GM12878 (cell line): Measurements from ENCODE around the gene MGMT. TPM values are rescaled to one million over a fixed set of nuclear protein-coding genes. Genes with fewer than 3 reads are reported as not detected.

ENCODE experiments used
- ATAC-seq: fragments of 200-7000 bp; cut with Tn5 transposase; 3 replicates; pipeline ENCODE4 v1.9.1; 2020; ENCODE audit warnings: mild to moderate bottlenecking, moderate library complexity
- BruUV-seq: library from RNA; stranded (reverse); fragments of 400-500 nt; replicated peaks from 2 replicates; lab custom pipeline; 2021; lab: Mats Ljungman, UMichigan
- CTCF ChIA-PET: fragments of 300-600 bp; sonication (Branson Sonifier 250); formaldehyde crosslinking; extraction: SDS; loops from one replicate; lab custom pipeline; 2021; ENCODE audit warnings: inconsistent platforms; lab: Yijun Ruan, JAX
- POLR2A ChIA-PET: fragments of 350-600 bp; formaldehyde crosslinking; extraction: SDS; loops from one replicate; lab custom pipeline; 2021; ENCODE audit warnings: inconsistent platforms; lab: Charles Lee
- RAD21 ChIA-PET: fragments of 300-600 bp; sonication (Branson Sonifier 250); formaldehyde crosslinking; loops from one replicate; lab custom pipeline; 2023; ENCODE audit warnings: antibody characterized with exemption; ENCODE audit not compliant: unreplicated experiment; lab: Charles Lee
- SMC1A ChIA-PET: fragments of 300-600 bp; sonication (Branson Sonifier 250); formaldehyde crosslinking; loops from one replicate; lab custom pipeline; 2023; ENCODE audit not compliant: unreplicated experiment, uncharacterized antibody; lab: Charles Lee
- DNase-seq: peaks from one replicate; pipeline ENCODE4 v3.0.0-alpha.2; 2011; ENCODE audit warnings: low read depth, low spot score
- FAIRE-seq: peaks from 3 replicates; lab custom pipeline; 2011; peaks lifted over from hg19 to GRCh38; lab: Jason Lieb, UNC
- H2AFZ ChIP-seq: 2 replicates; pipeline ENCODE4 v1.6.0; 2011; ENCODE audit warnings: low read depth, low read length, control low read depth; ENCODE audit not compliant: control insufficient read depth
- H3K27ac ChIP-seq: 2 replicates; pipeline ENCODE4 v1.5.1; 2011; ENCODE audit warnings: control low read depth; ENCODE audit not compliant: control insufficient read depth, insufficient read depth
- H3K27me3 ChIP-seq, 2 experiments: replicated peaks in 1 of 2; 2 replicates each; pipeline versions ENCODE4 v1.6.0 to v1.6.1; 2011; ENCODE audit warnings: low read length in 1 of 2; ENCODE audit not compliant: control insufficient read depth in 2 of 2, insufficient read depth in 2 of 2
- H3K36me3 ChIP-seq, 2 experiments: 2 replicates each; pipeline ENCODE4 v1.5.1; 2011; ENCODE audit warnings: low read length in 1 of 2; ENCODE audit not compliant: control insufficient read depth in 2 of 2, insufficient read depth in 2 of 2
- H3K4me1 ChIP-seq: 2 replicates; pipeline ENCODE4 v1.6.1; 2011; ENCODE audit warnings: mild to moderate bottlenecking, low read length, moderate library complexity, mixed read lengths; ENCODE audit not compliant: control insufficient read depth, insufficient read depth
- H3K4me2 ChIP-seq: 2 replicates; pipeline ENCODE4 v1.6.0; 2011; ENCODE audit warnings: control low read depth; ENCODE audit not compliant: control insufficient read depth, insufficient read depth
- H3K4me3 ChIP-seq: fragments of 200-600 bp; sonication (generic); 2 replicates; pipeline ENCODE4 v1.5.1; 2016
- H3K79me2 ChIP-seq: 2 replicates; pipeline ENCODE4 v1.6.0; 2011; ENCODE audit warnings: low read length; ENCODE audit not compliant: control insufficient read depth, insufficient read depth
- H3K9ac ChIP-seq: 2 replicates; pipeline ENCODE4 v1.8.0; 2011; ENCODE audit warnings: low read length, control low read depth, mixed read lengths; ENCODE audit not compliant: control insufficient read depth, insufficient read depth
- H3K9me3 ChIP-seq: replicated peaks from 3 replicates; pipeline ENCODE4 v1.5.1; 2011; ENCODE audit warnings: mild to moderate bottlenecking, low read length; ENCODE audit not compliant: control insufficient read depth, insufficient read depth
- H4K20me1 ChIP-seq: 2 replicates; pipeline ENCODE4 v1.6.0; 2011; ENCODE audit not compliant: control insufficient read depth, insufficient read depth
- ATF2 ChIP-seq: IDR thresholded peaks from 2 replicates; pipeline ENCODE4 v1.6.1; 2012; ENCODE audit warnings: low read length, inconsistent platforms
- CBX5 ChIP-seq: sonication (generic); IDR thresholded peaks from 2 replicates; pipeline ENCODE4 v1.6.1; 2016; ENCODE audit warnings: low read depth, moderate library complexity, mild to moderate bottlenecking, inconsistent platforms
- EP300 ChIP-seq, 2 experiments: fragments of 150-350 bp in 1 of 2; IDR thresholded peaks; 2 replicates each; pipeline ENCODE4 v1.6.1; 2011 to 2012; ENCODE audit warnings: low read depth in 2 of 2, low read length in 2 of 2, borderline replicate concordance in 1 of 2, improper control_type of control experiment in 1 of 2, inconsistent platforms in 1 of 2; ENCODE audit not compliant: control insufficient read depth in 1 of 2
- KLF5 ChIP-seq: fragments of 450-650 bp; IDR thresholded peaks from 2 replicates; pipeline ENCODE4 v1.6.1; 2014; ENCODE audit warnings: mild to moderate bottlenecking; ENCODE audit not compliant: partially characterized antibody
- MTA3 ChIP-seq: IDR thresholded peaks from 2 replicates; pipeline ENCODE4 v1.6.1; 2012; ENCODE audit warnings: low read length, inconsistent platforms, borderline replicate concordance
- RAD51 ChIP-seq: fragments of 450-650 bp; IDR thresholded peaks from 2 replicates; pipeline ENCODE4 v1.6.1; 2016; ENCODE audit warnings: moderate library complexity, mild to moderate bottlenecking, inconsistent platforms
- RB1 ChIP-seq: fragments of 450-650 bp; formaldehyde crosslinking; IDR thresholded peaks from 2 replicates; pipeline ENCODE4 v1.6.1; 2017; ENCODE audit warnings: mild to moderate bottlenecking, borderline replicate concordance
- RUNX3 ChIP-seq: IDR thresholded peaks from 2 replicates; pipeline ENCODE4 v1.6.1; 2012; ENCODE audit warnings: low read length, inconsistent platforms
- SMARCA5 ChIP-seq: fragments of 450-650 bp; IDR thresholded peaks from 2 replicates; pipeline ENCODE4 v1.6.1; 2017; ENCODE audit warnings: mild to moderate bottlenecking
- STAT1 ChIP-seq: fragments of 450-650 bp; conservative IDR thresholded peaks from 2 replicates; pipeline ENCODE4 v1.6.1; 2014; ENCODE audit warnings: antibody characterized with exemption, mild to moderate bottlenecking
- ZNF274 ChIP-seq: IDR thresholded peaks from one replicate; pipeline ENCODE4 v1.8.0; 2011; ENCODE audit not compliant: insufficient read length, insufficient read depth
- ZZZ3 ChIP-seq: IDR thresholded peaks from 2 replicates; pipeline ENCODE4 v1.6.1; 2011; ENCODE audit warnings: low read depth; ENCODE audit not compliant: control insufficient read depth, insufficient read length
- WGBS: methylation state at CpG from one replicate; pipeline ENCODE4 v1.1.6; 2016; ENCODE audit warnings: low lambda C conversion rate; ENCODE audit not compliant: insufficient replicate concordance, insufficient coverage; ENCODE audit errors: missing lambda C conversion rate; 5-methylcytosine and 5-hydroxymethylcytosine counted together
- in situ Hi-C: fragments of 300-500 bp; cut with MboI; formaldehyde crosslinking; loops from 9 replicates; pipeline ENCODE4 v1.14.3; 2018; ENCODE audit warnings: mixed read lengths
- intact Hi-C: fragments of 100-400 bp; cut with micrococcal nuclease; formaldehyde crosslinking; loops from one replicate; pipeline ENCODE4 v1.14.2; 2022; ENCODE audit not compliant: unreplicated experiment
- polyA plus RNA-seq, 11 experiments: library from polyadenylated mRNA; depleted of rRNA in 4 of 11; unstranded in 6 of 11; stranded (reverse) in 5 of 11; fragments of >200 nt; fragmentation: Nextera tagmentation in 4 of 11; fragmentation: Illumina TruSeq in 1 of 11; extraction: Ambion mirVana in 4 of 11; extraction: Trizol in 1 of 11; gene quantifications; 1 replicate in 1 of 11; 2 replicates in 10 of 11; pipeline versions ENCODE4 v1.2.1 to v1.2.3, GENCODE V29; 2011 to 2016; ENCODE audit warnings: inconsistent platforms in 2 of 11, missing spikeins in 2 of 11, low read depth in 1 of 11
- total RNA-seq, 4 experiments: library from RNA; depleted of rRNA in 3 of 4; stranded (reverse); fragments of >200 nt in 3 of 4; fragmentation: Illumina TruSeq in 1 of 4; extraction: Trizol in 1 of 4; gene quantifications; 2 replicates each; pipeline versions ENCODE4 v1.2.1 to v1.2.3, GENCODE V29; 2013 to 2021
- TF ChIP-seq, protein P1 (sequence below): IDR thresholded peaks from 2 replicates; pipeline ENCODE4 v1.6.1; 2011; ENCODE audit warnings: borderline replicate concordance, low read depth, mild to moderate bottlenecking, moderate library complexity, mixed read lengths, low read length; ENCODE audit not compliant: insufficient read depth; ENCODE audit errors: extremely low read length

MGMT gene
- total and polyA plus RNA-seq, 10 of the 15 experiments (the other 5 are each of a cell fraction or from before 2014, with no cell fraction given), result 0.16 to 24.2 (median 13.3) TPM

DNA sequence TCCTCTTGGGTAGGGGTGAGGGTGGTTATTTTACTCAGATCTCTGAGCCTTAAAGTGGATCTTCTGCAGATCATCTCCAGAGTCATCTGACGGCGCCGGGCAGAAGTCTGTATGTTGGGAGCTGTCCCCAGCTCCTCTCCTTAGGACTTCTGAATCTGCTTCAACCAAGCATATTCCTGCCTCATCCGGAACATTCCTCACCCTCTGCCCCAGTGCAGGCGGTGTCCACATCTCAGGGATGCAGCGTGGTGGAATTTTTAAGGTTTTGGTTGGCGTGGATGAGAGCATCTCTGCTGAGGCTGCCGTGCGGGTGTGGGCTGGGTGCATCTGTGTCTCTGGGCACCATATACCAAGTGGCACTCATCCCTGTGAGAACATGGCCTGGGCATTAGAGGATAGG lies 148.3 kb downstream of the MGMT start:
- ChIA-PET CTCF (no interaction called here), POLR2A (no interaction called here)
- Histone ChIP-seq H4K20me1 (no peaks in the 10 kb centered on the region), H2AFZ (no peak overlapping the region), H3K79me2 (no peaks in the 10 kb centered on the region), H3K9me3 (no peaks in the 10 kb centered on the region), H3K9ac (no peak overlapping the region), H3K36me3 (no peaks in the 10 kb centered on the region), H3K4me2 (no peak overlapping the region)
- intact Hi-C loops, result no loop called here
- TF ChIP-seq RUNX3 (no peak), MTA3 (no peak), CBX5 (no peak), ZZZ3 (no peak), RB1 (no peak), RAD51 (no peak), SMARCA5 (no peak), ZNF274 (no peak), ATF2 (no peak), EP300 (IDR thresholded peaks at IDR 0.05; ENCODE audit: borderline replicate concordance in 1 of 2, control insufficient read depth in 1 of 2, low read depth in 2 of 2, low read length in 2 of 2) (no peak), KLF5 (no peak), STAT1 (no peak)
- TF ChIP-seq, protein P1, sequence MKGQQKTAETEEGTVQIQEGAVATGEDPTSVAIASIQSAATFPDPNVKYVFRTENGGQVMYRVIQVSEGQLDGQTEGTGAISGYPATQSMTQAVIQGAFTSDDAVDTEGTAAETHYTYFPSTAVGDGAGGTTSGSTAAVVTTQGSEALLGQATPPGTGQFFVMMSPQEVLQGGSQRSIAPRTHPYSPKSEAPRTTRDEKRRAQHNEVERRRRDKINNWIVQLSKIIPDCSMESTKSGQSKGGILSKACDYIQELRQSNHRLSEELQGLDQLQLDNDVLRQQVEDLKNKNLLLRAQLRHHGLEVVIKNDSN, result no peak
- TF ChIP-seq, all 136 proteins: peak for 0
- ChIA-PET RAD21 (no interaction called here), SMC1A (no interaction called here)
- no TSS peak for BruUV-seq
- in situ Hi-C loops, result no loop called here
- Histone ChIP-seq H3K27ac (no peak overlapping the region), H3K4me3 (no peak overlapping the region), H3K27me3 (no peaks in the 10 kb centered on the region), H3K4me1 (no peaks in the 10 kb centered on the region)
- 94% methylated on average over 9 of the region's 9 CpGs for WGBS
- DNase-seq (no peak), ATAC-seq (no peak), FAIRE-seq (no peak)
